Thoracic aorta (tissue), 2 donors: ENCODE measurements around the gene BCAS3. TPM values are rescaled to one million over a fixed set of nuclear protein-coding genes. Genes with fewer than 3 reads are reported as not detected.
"Not testable (repeated sequence)": the region's sequence is repeated elsewhere in the genome, so short reads cannot be mapped to it uniquely, and the experiment has no call there.

ENCODE experiments used
- ATAC-seq: fragments of 150-250 bp; one replicate; pipeline ENCODE4 v1.8.0; 2017; ENCODE audit warnings: low read depth; ENCODE audit not compliant: insufficient number of reproducible peaks, low FRiP score
- DNase-seq: peaks from one replicate; pipeline ENCODE4 v3.0.0-alpha.2; 2020; ENCODE audit warnings: low spot score
- H3K27ac ChIP-seq, 2 donors: fragments of 200-600 bp; sonication (generic); 1 replicate in 1 of 2; 2 replicates in 1 of 2; pipeline ENCODE4 v1.5.1; 2016; ENCODE audit warnings: mild to moderate bottlenecking in 2 of 2, moderate library complexity in 2 of 2
- H3K27me3 ChIP-seq: fragments of 200-600 bp; sonication (generic); replicated peaks from 2 replicates; pipeline ENCODE4 v1.6.0; 2016; ENCODE audit warnings: mild to moderate bottlenecking; ENCODE audit not compliant: insufficient read depth
- H3K36me3 ChIP-seq: fragments of 200-600 bp; sonication (generic); one replicate; pipeline ENCODE4 v1.5.1; 2016
- H3K4me1 ChIP-seq, 2 donors: fragments of 200-600 bp; sonication (generic); 1 replicate in 1 of 2; 2 replicates in 1 of 2; pipeline versions ENCODE4 v1.5.1 to v1.6.0; 2016; ENCODE audit warnings: low read depth in 2 of 2, mild to moderate bottlenecking in 1 of 2; ENCODE audit not compliant: control insufficient read depth in 1 of 2
- H3K4me3 ChIP-seq: fragments of 200-600 bp; sonication (generic); 2 replicates; pipeline ENCODE4 v1.5.1; 2016; ENCODE audit warnings: mild to moderate bottlenecking
- H3K9me3 ChIP-seq: fragments of 200-600 bp; sonication (generic); 2 replicates; pipeline ENCODE4 v1.5.1; 2016
- total RNA-seq, 2 donors: library from RNA; depleted of rRNA; stranded (reverse); fragments of >200 nt; gene quantifications; one replicate each; pipeline versions ENCODE4 v1.1.0 to v1.2.3, GENCODE V29; 2016
- TF ChIP-seq, protein P1 (sequence below): fragments of 200-600 bp; sonication (generic); IDR thresholded peaks from one replicate; pipeline ENCODE4 v1.5.1; 2019; ENCODE audit warnings: antibody characterized with exemption

BCAS3 gene
- total RNA-seq, 2 donors from 2014 or later = 35.1 to 69.3 TPM

DNA sequence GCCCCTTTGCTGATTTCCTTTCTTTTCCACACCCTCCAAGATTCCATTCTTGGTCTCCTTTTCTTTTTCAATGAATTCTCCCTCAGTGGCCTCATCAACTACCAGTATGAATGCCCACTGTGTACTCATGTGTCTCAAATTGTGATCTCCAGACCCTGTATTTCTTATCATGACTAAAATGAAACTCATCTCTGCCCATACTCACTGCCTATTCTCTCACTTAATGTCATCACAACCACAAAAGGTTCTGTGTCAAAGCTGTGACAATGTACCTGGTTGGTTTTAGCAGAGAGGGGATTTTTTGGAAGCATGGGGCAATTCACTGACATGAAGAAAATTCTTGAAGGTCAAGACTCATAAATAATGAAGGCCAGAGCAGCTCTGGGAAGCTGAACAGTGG is 763.0 kb downstream of the BCAS3 start:
- no peaks in the 10 kb centered on the region for H3K27me3 ChIP-seq
- no peaks in the 10 kb centered on the region for H3K36me3 ChIP-seq
- H3K4me3 ChIP-seq = no peak overlapping the region
- H3K27ac ChIP-seq = no peak overlapping the region
- TF ChIP-seq, protein P1, sequence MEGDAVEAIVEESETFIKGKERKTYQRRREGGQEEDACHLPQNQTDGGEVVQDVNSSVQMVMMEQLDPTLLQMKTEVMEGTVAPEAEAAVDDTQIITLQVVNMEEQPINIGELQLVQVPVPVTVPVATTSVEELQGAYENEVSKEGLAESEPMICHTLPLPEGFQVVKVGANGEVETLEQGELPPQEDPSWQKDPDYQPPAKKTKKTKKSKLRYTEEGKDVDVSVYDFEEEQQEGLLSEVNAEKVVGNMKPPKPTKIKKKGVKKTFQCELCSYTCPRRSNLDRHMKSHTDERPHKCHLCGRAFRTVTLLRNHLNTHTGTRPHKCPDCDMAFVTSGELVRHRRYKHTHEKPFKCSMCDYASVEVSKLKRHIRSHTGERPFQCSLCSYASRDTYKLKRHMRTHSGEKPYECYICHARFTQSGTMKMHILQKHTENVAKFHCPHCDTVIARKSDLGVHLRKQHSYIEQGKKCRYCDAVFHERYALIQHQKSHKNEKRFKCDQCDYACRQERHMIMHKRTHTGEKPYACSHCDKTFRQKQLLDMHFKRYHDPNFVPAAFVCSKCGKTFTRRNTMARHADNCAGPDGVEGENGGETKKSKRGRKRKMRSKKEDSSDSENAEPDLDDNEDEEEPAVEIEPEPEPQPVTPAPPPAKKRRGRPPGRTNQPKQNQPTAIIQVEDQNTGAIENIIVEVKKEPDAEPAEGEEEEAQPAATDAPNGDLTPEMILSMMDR = no peak
- ATAC-seq = no peak
- DNase-seq = no peak
- no peaks in the 10 kb centered on the region for H3K4me1 ChIP-seq
- H3K9me3 ChIP-seq = peaks cover 7% of the 10 kb centered on the region

DNA sequence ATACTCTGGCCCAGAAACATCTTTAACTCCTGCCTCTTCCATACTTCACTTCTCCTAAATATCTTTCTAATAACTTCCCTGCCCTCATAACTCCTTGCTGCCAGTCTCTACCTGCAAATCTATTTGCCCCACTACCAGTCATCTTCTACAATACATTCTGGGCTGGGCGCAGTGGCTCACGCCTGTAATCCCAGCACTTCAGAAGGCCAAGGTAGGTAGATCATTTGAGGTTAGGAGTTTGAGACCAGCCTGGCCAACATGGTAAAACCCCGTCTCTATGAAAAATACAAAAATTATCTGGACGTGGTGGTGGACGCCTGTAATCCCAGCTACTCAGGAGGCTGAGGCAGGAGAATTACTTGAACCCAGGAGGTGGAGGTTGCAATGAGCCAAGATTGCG is 763.9 kb downstream of the BCAS3 start:
- not testable (repeated sequence) for ATAC-seq

DNA sequence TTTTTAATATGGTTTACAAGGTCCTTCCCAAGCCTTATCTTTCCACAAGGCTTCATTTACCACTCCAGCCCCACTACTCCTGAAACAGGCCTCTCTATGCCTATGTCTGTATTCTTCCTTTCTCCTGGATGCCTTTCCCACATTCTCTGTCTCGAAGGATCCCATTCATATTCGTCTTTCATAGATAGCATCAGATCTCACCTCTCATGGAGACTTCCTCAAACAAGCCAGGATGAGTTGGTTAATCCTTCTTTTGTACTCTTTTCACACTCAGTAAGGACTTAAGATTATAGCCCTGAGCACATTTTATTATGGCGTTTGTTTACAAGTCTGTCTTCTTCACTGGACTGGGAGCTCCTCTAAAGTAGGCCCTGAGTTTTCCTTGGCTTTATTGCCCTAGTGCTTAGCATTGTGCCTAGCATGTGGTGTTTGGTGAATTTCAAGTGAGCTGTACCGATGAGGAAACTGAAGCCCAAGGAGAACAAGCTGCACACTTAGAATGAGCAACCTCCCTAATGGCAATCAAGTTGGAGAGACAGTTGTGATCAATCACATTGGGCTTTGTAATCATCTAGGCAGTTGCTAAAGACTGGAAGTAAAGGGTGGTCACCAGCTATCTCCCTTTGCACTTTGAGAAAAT is 764.6 kb downstream of the BCAS3 start:
- TF ChIP-seq, protein P1 = no peak

More for the DNA sequence above, 763.9 kb downstream of the BCAS3 start:
- not testable (repeated sequence) for H3K9me3 ChIP-seq, DNase-seq, H3K27ac ChIP-seq, H3K4me3 ChIP-seq, H3K36me3 ChIP-seq, H3K4me1 ChIP-seq, H3K27me3 ChIP-seq

More for the DNA sequence above, 764.6 kb downstream of the BCAS3 start:
- H3K9me3 ChIP-seq = no peaks in the 10 kb centered on the region
- H3K36me3 ChIP-seq = no peaks in the 10 kb centered on the region
- H3K4me3 ChIP-seq = no peak overlapping the region
- no peak overlapping the region for H3K27ac ChIP-seq
- no peak for DNase-seq
- H3K27me3 ChIP-seq = no peaks in the 10 kb centered on the region
- no peak for ATAC-seq
- no peaks in the 10 kb centered on the region for H3K4me1 ChIP-seq

Other genes with a start within 250 kb of the BCAS3 start
- gene APPBP2, start 151.6 kb upstream of the BCAS3 start, total RNA-seq = 10 to 100 TPM; 21.5 to 33.1 TPM
- gene PPM1D, start 77.7 kb upstream of the BCAS3 start, total RNA-seq = 10 to 100 TPM; 13.7 to 17.8 TPM